Smooth muscle cell (in vitro differentiated cells): ENCODE data around the gene ESRRG. TPM values are rescaled to one million over a fixed set of nuclear protein-coding genes. Genes with fewer than 3 reads are reported as not detected.

Experiments
- DNase-seq: peaks from one replicate; lab custom pipeline; 2025; ENCODE audit not compliant: unreplicated experiment; lab: John Stamatoyannopoulos, UW
- H2AFZ ChIP-seq: fragments of 200-600 bp; sonication (generic); 2 replicates; pipeline ENCODE4 v1.6.0; 2016; ENCODE audit warnings: antibody characterized with exemption, low read depth, mild to moderate bottlenecking
- H3F3A ChIP-seq: fragments of 200-600 bp; sonication (generic); 2 replicates; pipeline ENCODE4 v1.6.0; 2017; ENCODE audit warnings: antibody characterized with exemption, low read depth
- H3K27ac ChIP-seq: fragments of 200-600 bp; sonication (generic); 2 replicates; pipeline ENCODE4 v1.5.1; 2016; ENCODE audit warnings: low read depth, mild to moderate bottlenecking
- H3K27me3 ChIP-seq: fragments of 200-600 bp; sonication (generic); 2 replicates; pipeline ENCODE4 v1.6.1; 2016; ENCODE audit warnings: low read depth, mild to moderate bottlenecking
- H3K36me3 ChIP-seq: fragments of 200-600 bp; sonication (generic); 2 replicates; pipeline ENCODE4 v1.5.1; 2016; ENCODE audit warnings: low read depth
- H3K4me1 ChIP-seq: fragments of 200-600 bp; sonication (generic); 2 replicates; pipeline ENCODE4 v1.5.1; 2016; ENCODE audit warnings: low read depth
- H3K4me2 ChIP-seq: fragments of 200-600 bp; sonication (generic); 2 replicates; pipeline ENCODE4 v1.6.0; 2016; ENCODE audit warnings: mild to moderate bottlenecking
- H3K4me3 ChIP-seq: fragments of 200-600 bp; sonication (generic); 2 replicates; pipeline ENCODE4 v1.5.1; 2016; ENCODE audit warnings: mild to moderate bottlenecking
- H3K79me2 ChIP-seq: fragments of 200-600 bp; sonication (generic); 2 replicates; pipeline ENCODE4 v1.6.0; 2016; ENCODE audit warnings: low read depth, mild to moderate bottlenecking
- H3K9ac ChIP-seq: fragments of 200-600 bp; sonication (generic); 2 replicates; pipeline ENCODE4 v1.6.0; 2016; ENCODE audit warnings: low read depth
- H3K9me3 ChIP-seq: fragments of 200-600 bp; sonication (generic); replicated peaks from 2 replicates; pipeline ENCODE4 v1.5.1; 2016; ENCODE audit warnings: low read depth
- H4K20me1 ChIP-seq: fragments of 200-600 bp; sonication (generic); 2 replicates; pipeline ENCODE4 v1.6.0; 2016; ENCODE audit warnings: low read depth
- CTCF ChIP-seq: fragments of 200-600 bp; sonication (generic); IDR thresholded peaks from 2 replicates; pipeline ENCODE4 v1.5.1; 2017; ENCODE audit warnings: borderline replicate concordance, mild to moderate bottlenecking, antibody characterized with exemption; ENCODE audit not compliant: insufficient read depth, poor library complexity, severe bottlenecking
- WGBS: methylation state at CpG from one replicate; pipeline ENCODE4 v1.1.7; 2016; ENCODE audit warnings: low lambda C conversion rate; 5-methylcytosine and 5-hydroxymethylcytosine counted together
- polyA plus RNA-seq: library from polyadenylated mRNA; unstranded; fragments of >200 nt; fragmentation: Nextera tagmentation; extraction: Ambion mirVana; gene quantifications from 2 replicates; pipeline ENCODE4 v1.2.1, GENCODE V29; 2016
- total RNA-seq: library from RNA; depleted of rRNA; stranded (reverse); fragments of >200 nt; gene quantifications from 2 replicates; pipeline ENCODE4 v1.2.3, GENCODE V29; 2014

The ESRRG gene
- total and polyA plus RNA-seq, 2 experiments from 2014 or later: 0.26 TPM; not detected in 1

- no peak overlapping the region for H3K4me2 ChIP-seq
- 73% methylated on average over 4 of the region's 4 CpGs for WGBS
- no peak overlapping the region for H3K27ac ChIP-seq
- H3K4me1 ChIP-seq: no peaks in the 10 kb centered on the region
- no peak for TF ChIP-seq CTCF
- no peaks in the 10 kb centered on the region for H3K9me3 ChIP-seq
- no peak for DNase-seq
- no peak overlapping the region for H3K4me3 ChIP-seq
- no peaks in the 10 kb centered on the region for H3K36me3 ChIP-seq
- no peaks in the 10 kb centered on the region for H3F3A ChIP-seq
- no peak overlapping the region for H3K9ac ChIP-seq
- no peaks in the 10 kb centered on the region for H4K20me1 ChIP-seq
- H3K79me2 ChIP-seq: no peaks in the 10 kb centered on the region
- no peaks in the 10 kb centered on the region for H3K27me3 ChIP-seq
- H2AFZ ChIP-seq: no peak overlapping the region
Observed at GRCh38 chr1:216653001-216653400, 70.2 kb downstream of the ESRRG start.

GRCh38 chr1:216651826-216652418, 71.3 kb downstream of the ESRRG start:
- H3K9ac ChIP-seq: no peak overlapping the region
- H2AFZ ChIP-seq: no peak overlapping the region
- H3K9me3 ChIP-seq: no peaks in the 10 kb centered on the region
- no peaks in the 10 kb centered on the region for H3K79me2 ChIP-seq
- no peak for DNase-seq
- H3K27me3 ChIP-seq: no peaks in the 10 kb centered on the region
- no peak overlapping the region for H3K27ac ChIP-seq
- no peaks in the 10 kb centered on the region for H3K4me1 ChIP-seq
- H4K20me1 ChIP-seq: no peaks in the 10 kb centered on the region
- no peak overlapping the region for H3K4me3 ChIP-seq
- no peak for TF ChIP-seq CTCF
- no peak overlapping the region for H3K4me2 ChIP-seq
- no peaks in the 10 kb centered on the region for H3K36me3 ChIP-seq
- H3F3A ChIP-seq: no peaks in the 10 kb centered on the region
- 90% methylated on average over 6 of the region's 6 CpGs for WGBS

DNA sequence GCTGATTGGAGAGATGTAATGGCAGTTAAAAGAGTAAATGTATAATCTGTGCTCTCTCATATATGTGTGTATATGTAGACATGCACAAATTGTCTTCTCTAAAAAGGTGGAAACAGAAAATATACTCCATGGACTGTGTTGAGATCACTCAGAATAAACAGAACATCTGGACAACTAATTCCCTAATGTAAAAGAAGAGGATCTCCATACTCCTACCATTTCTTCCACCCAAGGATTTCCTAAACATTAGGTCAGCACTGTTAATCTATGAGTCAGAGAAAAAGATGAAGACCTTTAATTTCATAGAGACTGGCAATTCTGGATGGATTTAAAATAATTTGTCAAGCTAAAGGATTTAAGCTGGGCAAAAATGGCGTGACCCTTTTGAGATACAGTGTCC, 80.1 kb downstream of the ESRRG start:
- Histone ChIP-seq H3K27me3 (no peaks in the 10 kb centered on the region), H2AFZ (no peak overlapping the region), H3K4me1 (no peaks in the 10 kb centered on the region), H3K79me2 (no peaks in the 10 kb centered on the region), H3F3A (no peaks in the 10 kb centered on the region), H3K9ac (no peak overlapping the region), H3K4me3 (no peak overlapping the region), H3K4me2 (no peak overlapping the region), H3K36me3 (no peaks in the 10 kb centered on the region), H3K9me3 (no peaks in the 10 kb centered on the region), H4K20me1 (no peaks in the 10 kb centered on the region), H3K27ac (no peak overlapping the region)
- WGBS: 96% methylated on average over 1 of the region's 1 CpG
- TF ChIP-seq CTCF: no peak
- DNase-seq: no peak

DNA sequence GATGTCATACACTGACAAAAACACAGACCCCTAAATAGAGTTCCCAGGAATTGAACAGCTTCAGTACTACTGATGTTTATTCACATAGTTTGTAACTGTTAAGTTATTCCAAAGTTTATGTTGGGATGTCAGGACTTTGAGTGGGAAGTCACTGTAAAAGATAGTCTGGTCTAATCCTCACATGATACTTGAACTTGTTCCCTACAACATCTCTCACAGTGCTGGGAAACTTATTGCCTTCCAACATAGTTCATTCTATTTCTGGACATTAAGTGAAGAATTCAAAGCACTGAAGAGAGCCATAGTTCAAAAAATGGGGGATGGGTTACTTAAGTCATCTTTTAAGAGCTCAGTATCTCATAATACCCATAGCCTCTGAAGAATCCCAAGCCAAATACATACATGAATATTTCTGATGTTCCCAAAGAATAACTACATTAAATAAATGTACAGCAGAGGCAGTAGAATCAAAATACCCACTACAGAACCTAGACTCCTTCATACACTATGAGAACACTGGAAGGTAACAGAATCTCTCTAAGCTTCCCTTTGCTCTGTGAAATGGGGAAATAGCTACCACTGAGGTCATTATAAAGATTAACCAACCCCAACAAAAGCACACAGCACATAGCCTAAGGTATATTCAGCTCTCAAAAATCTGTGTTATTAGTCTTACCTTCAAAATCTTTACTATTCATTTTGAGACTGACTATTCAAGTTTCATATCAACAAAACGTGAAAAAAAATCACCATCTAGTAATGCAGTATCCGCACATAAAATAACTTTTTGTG, 81.4 kb downstream of the ESRRG start:
- 90% methylated on average over 2 of the region's 2 CpGs for WGBS
- H3K27me3 ChIP-seq: no peaks in the 10 kb centered on the region
- no peaks in the 10 kb centered on the region for H3F3A ChIP-seq
- H3K79me2 ChIP-seq: no peaks in the 10 kb centered on the region
- no peak overlapping the region for H3K9ac ChIP-seq
- H3K4me3 ChIP-seq: no peak overlapping the region
- no peaks in the 10 kb centered on the region for H3K9me3 ChIP-seq
- no peak overlapping the region for H3K27ac ChIP-seq
- no peaks in the 10 kb centered on the region for H3K36me3 ChIP-seq
- no peak overlapping the region for H3K4me2 ChIP-seq
- H3K4me1 ChIP-seq: no peaks in the 10 kb centered on the region
- no peak for TF ChIP-seq CTCF
- DNase-seq: no peak
- H4K20me1 ChIP-seq: no peaks in the 10 kb centered on the region
- no peak overlapping the region for H2AFZ ChIP-seq
